HG03097 (cell line): ENCODE data around the gene MBP.
"Not testable (repeated sequence)": the region's sequence is repeated elsewhere in the genome, so short reads cannot be mapped to it uniquely, and the experiment has no call there.

ENCODE experiments used
- ATAC-seq: cut with Tn5 transposase; IDR thresholded peaks from one replicate; pipeline ENCODE4 v1.9.1; 2021; ENCODE audit not compliant: unreplicated experiment, low FRiP score

Gene MBP

GRCh38 chr18:76959605-76960004 is 173.0 kb downstream of the MBP start:
- ATAC-seq, result no peak

- no peak for ATAC-seq
Measured at GRCh38 chr18:76958692-76959341, 173.8 kb downstream of the MBP start.

GRCh38 chr18:76957384-76958355 is 174.9 kb downstream of the MBP start:
- ATAC-seq, result no peak

GRCh38 chr18:76956648-76957047 is 175.9 kb downstream of the MBP start:
- ATAC-seq, result no peak

- ATAC-seq, result no peak
Measured at GRCh38 chr18:76955524-76956170, 176.9 kb downstream of the MBP start.

- ATAC-seq, result no peak
Measured at GRCh38 chr18:76953583-76954233, 178.9 kb downstream of the MBP start.

GRCh38 chr18:76953156-76953555 is 179.4 kb downstream of the MBP start:
- no peak for ATAC-seq

- no peak for ATAC-seq
Measured at GRCh38 chr18:76952747-76953146, 179.8 kb downstream of the MBP start.

GRCh38 chr18:76951456-76952247 is 180.9 kb downstream of the MBP start:
- peak; percentile 47 for ATAC-seq

GRCh38 chr18:76948345-76948744 is 184.2 kb downstream of the MBP start:
- ATAC-seq, result no peak

GRCh38 chr18:76944346-76944745 is 188.2 kb downstream of the MBP start:
- not testable (repeated sequence) for ATAC-seq

GRCh38 chr18:76943542-76944339 is 188.8 kb downstream of the MBP start:
- ATAC-seq, result no peak

GRCh38 chr18:76941284-76941683 is 191.3 kb downstream of the MBP start:
- no peak for ATAC-seq

GRCh38 chr18:76938619-76939018 is 194.0 kb downstream of the MBP start:
- ATAC-seq, result no peak

- ATAC-seq, result no peak
Measured at GRCh38 chr18:76937597-76937996, 195.0 kb downstream of the MBP start.

GRCh38 chr18:76936877-76937276 is 195.7 kb downstream of the MBP start:
- no peak for ATAC-seq

- ATAC-seq, result no peak
Measured at GRCh38 chr18:76935722-76936337, 196.8 kb downstream of the MBP start.

- no peak for ATAC-seq
Measured at GRCh38 chr18:76932026-76932819, 200.4 kb downstream of the MBP start.
